Coronary artery (tissue), 2 donors: ENCODE data around the gene COL20A1.
"Not testable (repeated sequence)": the region's sequence is repeated elsewhere in the genome, so short reads cannot be mapped to it uniquely, and the experiment has no call there.

Source experiments
- DNase-seq: peaks from one replicate; pipeline ENCODE4 v3.0.0-alpha.2; 2017; ENCODE audit warnings: low spot score
- H3K27ac ChIP-seq, 2 donors: fragments of 200-600 bp; sonication (generic); one replicate each; pipeline ENCODE4 v1.5.1; 2016 to 2019
- H3K4me3 ChIP-seq: fragments of 200-600 bp; sonication (generic); 2 replicates; pipeline ENCODE4 v1.5.1; 2016; ENCODE audit warnings: mild to moderate bottlenecking, moderate library complexity
- TF ChIP-seq, protein P1 (sequence below): fragments of 200-600 bp; sonication (generic); IDR thresholded peaks from one replicate; pipeline ENCODE4 v1.5.1; 2019; ENCODE audit warnings: antibody characterized with exemption

The COL20A1 gene

DNA sequence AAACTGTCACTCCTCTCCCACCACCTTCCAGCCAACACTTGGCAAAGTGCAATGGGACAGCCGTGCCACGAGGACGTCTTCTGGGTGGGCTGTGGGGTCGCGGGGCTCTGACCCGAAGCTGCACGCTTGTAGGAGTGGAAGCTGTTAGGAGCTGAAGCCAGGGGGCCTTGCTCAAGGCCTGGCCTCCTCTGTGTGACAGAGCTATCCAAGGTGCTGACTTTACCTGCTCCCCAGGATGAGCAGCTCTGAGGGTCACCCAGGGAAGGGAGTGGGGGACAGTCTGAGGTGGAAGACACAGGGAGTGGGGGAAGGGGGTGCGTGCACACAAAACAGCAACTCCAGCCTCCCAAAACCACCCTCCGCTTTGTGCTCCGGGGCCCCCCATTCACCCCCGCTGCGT lies 85.6 kb downstream of the COL20A1 start:
- TF ChIP-seq, protein P1, sequence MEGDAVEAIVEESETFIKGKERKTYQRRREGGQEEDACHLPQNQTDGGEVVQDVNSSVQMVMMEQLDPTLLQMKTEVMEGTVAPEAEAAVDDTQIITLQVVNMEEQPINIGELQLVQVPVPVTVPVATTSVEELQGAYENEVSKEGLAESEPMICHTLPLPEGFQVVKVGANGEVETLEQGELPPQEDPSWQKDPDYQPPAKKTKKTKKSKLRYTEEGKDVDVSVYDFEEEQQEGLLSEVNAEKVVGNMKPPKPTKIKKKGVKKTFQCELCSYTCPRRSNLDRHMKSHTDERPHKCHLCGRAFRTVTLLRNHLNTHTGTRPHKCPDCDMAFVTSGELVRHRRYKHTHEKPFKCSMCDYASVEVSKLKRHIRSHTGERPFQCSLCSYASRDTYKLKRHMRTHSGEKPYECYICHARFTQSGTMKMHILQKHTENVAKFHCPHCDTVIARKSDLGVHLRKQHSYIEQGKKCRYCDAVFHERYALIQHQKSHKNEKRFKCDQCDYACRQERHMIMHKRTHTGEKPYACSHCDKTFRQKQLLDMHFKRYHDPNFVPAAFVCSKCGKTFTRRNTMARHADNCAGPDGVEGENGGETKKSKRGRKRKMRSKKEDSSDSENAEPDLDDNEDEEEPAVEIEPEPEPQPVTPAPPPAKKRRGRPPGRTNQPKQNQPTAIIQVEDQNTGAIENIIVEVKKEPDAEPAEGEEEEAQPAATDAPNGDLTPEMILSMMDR: no peak
- DNase-seq: no peak
- Histone ChIP-seq H3K4me3 (no peak overlapping the region), H3K27ac (no peak overlapping the region)

DNA sequence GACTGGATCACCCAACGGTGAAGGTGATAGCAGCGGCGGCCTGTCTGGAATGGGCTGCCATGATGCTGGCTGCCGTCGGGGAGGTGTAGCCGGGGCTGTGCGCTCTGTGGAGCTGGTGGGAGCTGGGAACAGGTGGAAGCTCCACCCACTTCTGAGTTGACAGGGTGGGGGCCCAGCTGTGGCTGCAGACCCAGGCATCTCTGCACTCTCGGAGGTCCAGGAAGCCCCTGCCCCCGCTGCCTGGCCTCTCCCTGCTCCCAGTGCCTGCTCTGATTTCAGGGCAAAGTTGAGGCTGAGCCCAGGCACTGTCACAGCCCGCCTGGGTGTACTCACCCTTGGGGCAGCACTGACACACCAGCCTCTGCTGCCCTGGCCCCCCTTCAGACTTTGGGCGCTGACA lies 86.3 kb downstream of the COL20A1 start:
- DNase-seq: no peak

DNA sequence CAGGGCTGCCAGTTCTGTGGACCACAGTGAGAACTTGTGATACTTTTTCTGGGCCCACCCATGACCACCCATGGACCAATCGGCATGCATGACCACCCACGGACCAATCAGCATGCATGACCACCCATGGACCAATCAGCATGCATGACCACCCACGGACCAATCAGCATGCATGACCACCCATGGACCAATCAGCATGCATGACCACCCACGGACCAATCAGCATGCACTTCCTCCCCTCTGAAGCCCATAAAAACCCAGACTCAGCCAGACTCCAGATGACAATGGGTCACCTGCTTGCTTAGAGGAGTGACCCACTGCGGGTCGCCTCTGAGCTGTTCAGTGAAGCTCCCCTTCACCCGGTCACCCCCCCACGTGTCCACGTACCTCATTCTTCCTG lies 86.9 kb downstream of the COL20A1 start:
- DNase-seq, H3K27ac ChIP-seq, H3K4me3 ChIP-seq: not testable (repeated sequence)

More for the DNA sequence above, 86.3 kb downstream of the COL20A1 start:
- TF ChIP-seq, protein P1: no peak
- no peak overlapping the region for H3K27ac ChIP-seq
- H3K4me3 ChIP-seq: no peak overlapping the region

DNA sequence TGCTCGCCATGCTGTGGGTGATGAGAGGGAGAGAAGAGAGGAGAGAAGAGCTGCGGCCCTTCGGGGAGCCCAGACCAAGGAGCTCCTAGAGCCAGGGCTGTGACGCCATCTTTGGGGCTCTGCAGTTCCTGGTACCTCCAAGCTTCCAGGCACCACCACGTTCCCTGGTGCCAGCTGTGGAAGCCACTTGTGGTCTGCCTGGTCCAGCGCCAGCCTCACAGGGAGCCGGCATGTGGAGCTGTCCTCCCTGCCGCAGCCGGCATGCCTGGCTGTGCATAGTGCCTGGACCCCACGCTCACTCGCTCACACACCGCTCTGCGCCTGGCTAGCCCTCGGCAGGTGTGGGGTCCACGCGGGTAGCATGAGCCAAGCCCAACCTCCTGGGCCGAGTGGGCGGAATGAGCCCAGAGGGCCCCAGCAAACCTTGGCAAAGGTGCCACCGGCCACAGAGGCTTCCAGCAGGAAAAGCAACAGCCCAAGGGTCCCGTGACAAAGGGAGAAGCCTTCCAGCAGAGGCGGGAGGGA lies 87.4 kb downstream of the COL20A1 start:
- H3K4me3 ChIP-seq: no peak overlapping the region
- TF ChIP-seq, protein P1: no peak
- no peak for DNase-seq

DNA sequence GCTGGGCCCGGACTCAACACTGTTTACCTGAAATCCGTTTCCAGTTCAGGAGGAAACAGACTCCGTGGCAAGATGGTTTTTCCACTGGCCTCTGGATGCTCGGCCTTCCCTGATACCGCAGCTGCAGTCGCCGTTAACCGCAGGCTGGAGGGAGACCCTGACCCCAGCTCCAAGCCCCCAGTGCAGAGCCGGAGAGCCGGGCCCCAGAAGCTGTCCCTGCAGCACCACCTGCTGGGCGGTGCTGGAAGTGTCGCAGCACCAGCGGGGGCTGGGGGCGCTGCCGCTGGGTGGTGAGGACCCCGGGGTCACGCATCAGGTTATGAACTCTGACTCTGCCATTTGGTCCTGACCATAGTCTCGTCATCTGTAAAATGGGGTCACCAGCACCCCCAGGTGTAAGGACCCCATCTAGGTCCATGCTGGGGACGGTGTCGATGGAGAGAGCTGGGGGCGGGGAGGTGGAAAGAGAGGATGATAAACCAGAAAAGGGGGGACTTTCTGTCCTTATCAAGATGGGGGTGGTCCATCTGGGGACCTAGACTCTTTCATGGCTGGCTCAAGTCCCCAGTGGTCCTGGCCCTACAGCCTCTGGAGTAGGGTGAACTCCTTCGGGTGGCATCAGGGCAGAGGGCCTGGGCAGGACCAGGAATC lies 88.9 kb downstream of the COL20A1 start:
- no peak for DNase-seq
- Histone ChIP-seq H3K27ac (no peak overlapping the region), H3K4me3 (no peak overlapping the region)
- TF ChIP-seq, protein P1: peak; percentile 72

More for the DNA sequence above, 87.4 kb downstream of the COL20A1 start:
- H3K27ac ChIP-seq: no peak overlapping the region

DNA sequence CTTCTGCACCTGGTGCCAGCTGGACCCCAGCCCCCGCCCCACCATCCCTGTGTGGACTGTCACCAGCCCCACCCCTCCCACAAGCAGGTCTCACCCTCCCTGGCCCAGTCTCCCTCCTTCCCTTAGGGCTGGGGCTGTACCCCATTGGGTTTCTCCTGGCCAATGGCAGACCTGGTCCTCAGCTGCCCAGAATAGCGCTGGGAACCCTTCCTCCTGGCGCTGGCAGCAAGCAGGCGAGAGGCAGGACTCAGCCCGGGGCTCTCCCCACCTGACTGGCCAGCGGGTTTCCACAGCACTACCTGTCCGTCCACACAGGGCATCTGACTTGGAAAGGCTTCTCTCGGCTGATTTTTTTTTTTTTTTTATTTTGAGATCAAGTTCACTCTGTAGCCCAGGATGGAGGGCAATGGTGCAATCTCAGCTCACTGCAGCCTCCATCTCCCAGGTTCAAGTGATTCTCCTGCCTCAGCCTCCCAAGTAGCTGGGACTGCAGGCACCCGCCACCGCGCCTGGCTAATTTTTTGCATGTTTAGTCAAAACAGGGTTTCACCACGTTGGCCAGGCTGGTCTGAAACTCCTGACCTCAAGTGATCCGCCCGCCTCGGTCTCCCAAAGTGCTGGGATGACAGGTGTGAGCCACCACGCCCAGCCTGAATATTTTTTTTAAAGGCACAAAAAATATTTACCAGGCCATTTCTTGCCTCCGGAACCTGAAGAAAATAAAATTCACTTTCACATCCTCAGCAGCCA lies 89.7 kb downstream of the COL20A1 start:
- H3K27ac ChIP-seq: no peak overlapping the region
- DNase-seq: no peak
- TF ChIP-seq, protein P1: no peak
- H3K4me3 ChIP-seq: no peak overlapping the region

DNA sequence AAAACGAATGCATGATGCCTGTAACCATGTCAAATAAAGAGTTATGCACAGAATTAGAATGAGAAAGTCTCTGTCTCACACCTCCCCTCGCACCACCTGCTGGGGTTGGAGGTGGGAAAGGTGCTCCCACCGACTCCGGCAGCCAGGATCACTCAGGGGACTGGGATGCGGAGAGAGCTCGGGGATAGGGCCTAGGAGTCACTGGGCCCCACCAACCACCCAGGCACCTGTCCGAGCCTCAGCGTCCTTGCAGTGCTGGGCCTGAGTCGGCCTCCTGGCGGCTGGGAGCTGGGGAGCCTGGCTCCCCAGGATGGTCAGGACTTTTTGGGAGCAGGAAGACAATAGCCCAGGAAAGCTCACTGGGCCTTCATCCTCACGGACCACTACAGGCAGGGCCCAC lies 90.6 kb downstream of the COL20A1 start:
- Histone ChIP-seq H3K4me3 (no peak overlapping the region), H3K27ac (no peak overlapping the region)
- DNase-seq: no peak
- TF ChIP-seq, protein P1: no peak
